T-helper 2 cell (primary cell): ENCODE results near the gene ASTL.
"Not testable (repeated sequence)": the region's sequence is repeated elsewhere in the genome, so short reads cannot be mapped to it uniquely, and the experiment has no call there.

Source experiments
- DNase-seq, 5 experiments: peaks; one replicate each; pipeline versions ENCODE4 v3.0.0 to v3.0.0-alpha.2; 2012 to 2022

ASTL gene

DNA sequence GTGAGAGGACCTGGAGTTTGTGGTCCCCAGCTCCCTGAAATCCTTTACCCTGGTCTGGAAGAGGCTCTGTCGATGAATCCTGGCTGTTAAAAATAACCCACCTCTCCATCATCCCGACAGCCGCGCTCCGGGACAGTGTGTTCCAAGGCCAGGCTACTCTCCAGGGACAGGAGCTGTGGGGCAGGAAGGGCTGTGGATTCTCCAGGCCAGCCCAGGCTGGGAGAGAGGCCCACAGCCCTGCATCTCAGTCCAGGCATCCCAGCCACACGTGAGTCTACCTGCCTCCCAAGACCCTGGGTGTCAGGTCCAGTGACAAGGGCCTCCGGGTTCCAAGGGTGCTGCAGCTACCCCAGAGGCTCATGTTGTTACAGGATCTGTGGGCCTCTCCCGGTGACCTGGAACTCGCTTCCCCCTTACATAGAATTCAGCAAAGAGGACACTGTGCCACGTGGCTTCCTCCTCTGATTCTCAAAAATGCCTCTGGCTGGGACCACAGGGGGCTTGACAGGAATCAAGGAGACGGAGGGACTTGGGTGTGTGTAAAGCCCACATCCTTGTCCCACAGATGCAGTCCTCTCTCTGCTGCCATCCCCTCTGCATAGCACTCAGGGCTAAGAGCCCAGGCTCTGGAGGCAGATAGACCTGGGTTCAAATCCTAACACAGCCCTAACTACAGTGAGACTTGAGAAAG is 39.3 kb downstream of the ASTL start:
- DNase-seq: peak in 1 of 5 experiments; percentile 1

GRCh38 chr2:96097951-96098823 is 40.1 kb downstream of the ASTL start:
- peak in 1 of 5 experiments; percentile 3 for DNase-seq

- DNase-seq: no peak
Observed at GRCh38 chr2:96097441-96097840, 40.9 kb downstream of the ASTL start.

DNA sequence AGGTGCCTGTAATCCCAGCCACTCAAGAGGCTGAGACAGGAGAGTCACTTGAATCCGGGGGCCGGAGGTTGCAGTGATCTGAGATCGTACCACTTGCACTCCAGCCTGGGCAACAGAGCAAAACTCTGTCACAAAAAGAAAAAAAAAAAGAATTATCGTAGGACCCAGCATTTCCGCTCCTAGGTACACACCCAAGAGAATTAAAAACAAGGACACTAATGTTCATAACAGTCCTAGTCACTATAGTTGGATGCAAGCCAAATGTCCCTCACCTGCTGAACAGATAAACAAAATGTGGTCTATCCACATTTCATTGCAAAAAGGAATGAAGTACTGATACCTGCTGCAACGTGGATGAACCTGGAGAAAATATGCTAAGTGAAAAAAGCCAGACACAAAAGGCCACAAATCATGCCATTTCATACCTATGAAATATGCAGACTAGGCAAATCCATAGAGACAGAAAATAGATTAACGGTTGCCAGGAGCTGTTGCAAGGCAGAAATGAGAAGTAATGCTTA is 43.1 kb downstream of the ASTL start:
- DNase-seq: no peak

- no peak for DNase-seq
Observed at GRCh38 chr2:96093528-96093927, 44.8 kb downstream of the ASTL start.

GRCh38 chr2:96092951-96093350 is 45.4 kb downstream of the ASTL start:
- no peak for DNase-seq

GRCh38 chr2:96092573-96092877 is 45.8 kb downstream of the ASTL start:
- no peak for DNase-seq

DNA sequence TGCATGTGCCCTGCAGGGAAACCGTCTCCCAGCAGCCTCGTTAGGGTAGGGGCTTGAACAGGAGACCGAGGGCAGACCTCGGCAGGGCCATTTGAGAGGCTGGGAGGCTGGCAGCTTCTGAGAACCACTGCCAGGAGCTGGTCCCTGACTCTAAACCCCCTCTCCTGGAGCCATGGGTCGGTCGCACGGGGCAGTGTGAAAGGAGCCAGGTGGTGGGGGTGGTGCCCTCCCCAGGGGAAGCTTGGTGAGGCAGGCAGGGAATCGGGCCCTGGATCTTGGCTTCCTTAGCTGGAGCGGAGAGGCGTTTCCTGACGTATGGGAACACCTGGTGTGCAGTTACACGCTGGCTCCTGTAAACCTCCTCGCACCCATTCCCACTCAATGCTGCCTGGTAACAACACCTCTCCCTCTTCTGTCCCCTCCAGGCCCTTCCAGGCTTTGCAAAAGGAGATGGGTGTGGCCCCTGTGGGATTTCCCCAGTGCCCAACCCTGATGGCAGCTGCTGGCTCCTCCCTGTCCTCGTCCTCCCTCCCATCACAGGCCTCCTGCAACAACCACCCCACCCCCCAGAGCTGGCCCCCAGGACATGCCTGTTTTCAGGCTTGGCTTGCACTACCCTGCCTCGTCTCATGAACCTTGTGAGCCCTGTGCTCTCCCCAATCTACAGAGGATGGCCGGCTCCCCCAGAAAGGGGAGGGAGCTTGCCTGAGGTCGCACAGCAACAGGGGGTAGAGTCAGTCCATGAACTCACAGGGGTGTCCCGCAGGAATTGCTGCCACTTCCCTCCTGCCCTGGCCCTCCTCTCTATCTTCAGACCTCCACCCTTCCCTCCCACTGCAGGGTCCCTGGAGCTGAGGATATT is 46.4 kb downstream of the ASTL start:
- no peak for DNase-seq

DNA sequence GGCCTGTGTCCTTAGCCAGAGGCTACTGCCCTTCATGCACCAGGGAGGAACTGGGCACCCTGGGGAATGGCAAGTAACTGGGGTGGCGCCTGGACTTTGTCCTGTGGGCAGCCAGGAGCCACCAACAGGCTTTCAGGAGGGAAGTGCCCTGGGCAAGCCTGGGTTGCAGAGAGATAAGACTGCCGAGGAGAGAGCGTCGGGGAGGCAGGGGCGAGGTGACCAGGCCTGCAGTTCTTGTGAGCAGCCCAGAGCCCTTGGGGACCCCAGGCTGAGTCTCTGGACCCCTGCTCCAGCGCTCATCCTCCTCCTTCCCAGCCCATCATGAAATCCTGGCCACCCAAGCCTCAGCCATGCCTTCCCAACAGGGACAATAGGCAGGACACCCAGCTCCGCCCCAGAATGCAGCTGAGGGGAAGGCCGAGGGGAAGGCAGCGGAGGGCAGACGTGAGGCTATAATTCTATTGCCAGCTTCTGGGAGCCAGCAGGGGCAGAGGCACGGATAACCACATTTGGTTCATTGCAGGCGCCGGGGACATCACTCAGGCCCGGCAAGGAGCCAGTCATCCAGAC is 47.1 kb downstream of the ASTL start:
- no peak for DNase-seq

DNA sequence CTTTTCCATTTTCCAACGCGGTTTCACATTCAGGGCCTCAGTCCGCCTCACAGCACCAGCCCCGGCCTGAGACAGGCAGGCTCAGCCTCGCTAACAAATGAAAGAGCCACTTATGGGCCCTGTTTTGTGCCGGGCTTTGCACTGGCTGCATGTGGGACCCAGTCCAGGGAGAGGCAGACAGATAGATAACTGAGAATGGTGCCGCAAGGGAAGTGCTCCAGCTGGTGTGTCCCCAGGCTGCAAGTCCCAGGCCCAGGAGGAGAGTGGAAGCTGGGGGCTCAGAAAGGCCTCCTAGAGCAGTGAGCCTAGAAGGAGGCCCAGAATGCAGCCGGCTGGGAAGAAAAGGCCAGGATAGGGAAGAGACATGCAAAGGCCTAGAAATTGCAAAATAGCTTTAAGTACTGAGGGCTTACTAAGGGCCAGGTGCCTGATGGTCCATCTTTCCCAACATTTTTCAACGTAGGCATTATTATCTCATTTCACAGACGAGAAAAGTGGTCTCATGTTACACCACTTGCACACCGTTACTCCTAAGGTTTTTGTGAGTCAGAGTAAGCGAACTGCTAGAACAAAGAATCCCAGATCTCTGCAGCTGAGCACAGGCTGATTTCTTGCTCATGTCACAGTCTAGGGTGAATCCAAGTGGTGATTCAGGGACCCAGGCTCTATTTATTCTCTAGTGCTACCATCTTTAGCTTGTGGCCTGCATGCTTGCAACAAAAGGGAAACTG is 47.9 kb downstream of the ASTL start:
- DNase-seq: no peak

GRCh38 chr2:96089356-96090195 is 48.7 kb downstream of the ASTL start:
- no peak for DNase-seq

DNA sequence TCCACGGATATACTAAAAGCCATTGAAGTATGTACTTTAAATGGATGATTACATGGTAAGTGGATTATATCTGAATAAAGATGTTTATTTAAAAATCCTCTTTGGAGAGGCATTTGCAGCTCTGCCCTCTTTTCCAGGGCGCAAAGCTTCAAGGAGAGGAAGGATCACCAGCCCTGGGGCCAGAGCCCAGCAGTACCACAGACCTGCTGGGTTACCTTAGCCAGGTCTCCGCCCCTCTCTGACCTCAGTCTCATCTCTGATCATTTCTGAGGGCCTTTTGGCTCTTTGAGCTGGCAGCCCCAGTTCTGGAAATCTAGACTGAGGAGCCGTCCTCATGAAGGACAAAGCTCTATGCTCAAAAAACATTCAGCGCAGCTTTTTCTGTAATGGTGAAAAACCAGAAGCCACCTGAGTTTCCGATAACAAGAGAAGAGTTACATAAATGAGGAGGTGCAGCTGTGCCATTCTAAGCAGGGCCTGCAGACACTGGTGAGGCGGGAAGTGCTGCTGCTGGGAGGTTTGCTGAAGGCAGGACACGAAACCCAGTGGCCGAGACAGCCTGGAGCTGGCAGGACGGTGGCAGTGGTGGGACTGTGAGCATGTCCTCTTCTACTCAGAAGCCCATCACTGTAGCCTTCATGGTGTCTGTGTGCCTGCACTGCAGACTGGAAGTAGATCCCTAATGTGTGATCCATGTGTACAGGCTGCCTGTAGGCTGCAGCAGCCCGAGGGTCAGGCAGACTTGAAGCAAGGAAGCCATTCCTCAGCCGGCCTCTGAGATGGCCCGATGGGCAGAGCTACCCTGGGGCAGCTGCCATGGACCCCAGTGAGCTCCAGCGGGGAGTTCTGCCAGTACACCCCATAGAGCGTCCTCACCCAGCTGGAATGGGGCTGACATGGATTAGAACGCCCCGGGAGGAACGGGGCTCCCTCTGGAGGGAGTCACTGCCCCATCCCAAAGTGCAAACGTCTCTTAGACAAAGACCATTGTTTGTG is 49.7 kb downstream of the ASTL start:
- no peak for DNase-seq

DNA sequence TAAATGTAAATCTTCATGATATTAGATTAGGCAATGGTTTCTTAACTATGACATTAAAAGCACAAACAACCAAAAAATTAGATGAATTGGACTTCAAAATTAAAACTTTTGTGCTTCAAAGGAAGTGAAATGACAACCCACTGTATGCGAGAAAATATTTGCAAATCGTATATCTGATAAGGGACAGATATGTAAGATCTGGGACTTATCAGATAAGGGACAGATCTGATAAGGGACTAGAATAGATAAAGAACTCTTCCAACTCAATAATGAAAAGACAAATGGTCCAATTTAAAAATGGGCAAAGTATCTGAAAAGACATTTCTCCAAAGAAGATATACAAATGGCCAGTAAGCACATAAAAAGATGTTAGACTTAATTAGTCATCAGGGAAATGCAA is 51.2 kb downstream of the ASTL start:
- no peak for DNase-seq

DNA sequence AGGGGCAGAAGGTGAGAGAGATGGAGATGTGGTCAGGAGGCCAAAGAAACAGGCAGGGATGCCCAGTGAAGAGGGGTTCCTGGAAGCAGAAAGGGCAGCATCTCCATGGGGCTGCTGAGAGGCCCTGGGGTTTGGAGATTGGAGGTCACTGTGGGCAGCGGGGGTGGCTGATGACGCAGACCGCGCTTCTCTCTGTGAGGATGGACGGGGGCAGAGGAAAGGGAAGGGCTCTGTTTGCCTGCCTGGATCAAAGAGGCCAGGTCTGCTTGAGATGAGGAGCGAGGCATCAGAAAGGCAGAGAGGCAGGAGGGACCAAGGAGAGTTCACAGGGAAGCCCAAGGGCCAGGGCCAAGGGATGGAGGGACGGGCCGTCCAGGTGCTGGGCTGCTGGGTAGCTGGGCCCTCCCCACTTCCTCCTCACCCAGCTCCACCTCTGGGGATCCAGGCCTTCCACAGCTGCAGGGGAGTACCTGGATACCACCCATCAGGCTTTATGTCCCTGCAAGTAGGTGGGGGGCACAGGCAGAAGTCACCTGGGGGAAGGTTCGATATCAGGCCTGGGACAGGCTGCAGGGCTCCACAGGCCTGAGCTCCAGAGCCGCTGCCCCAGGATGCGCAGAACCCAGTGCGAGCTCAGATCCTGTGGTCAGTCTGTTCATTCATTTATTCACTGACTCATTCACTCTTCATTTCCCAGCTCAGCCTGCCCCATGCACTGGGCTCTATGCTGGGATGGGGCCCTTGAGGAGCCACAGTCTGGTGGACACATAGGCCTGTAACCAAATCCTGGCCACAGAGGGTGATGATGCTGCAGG is 52.6 kb downstream of the ASTL start:
- no peak for DNase-seq

- DNase-seq: not testable (repeated sequence)
Observed at GRCh38 chr2:96084858-96085518, 53.3 kb downstream of the ASTL start.

DNA sequence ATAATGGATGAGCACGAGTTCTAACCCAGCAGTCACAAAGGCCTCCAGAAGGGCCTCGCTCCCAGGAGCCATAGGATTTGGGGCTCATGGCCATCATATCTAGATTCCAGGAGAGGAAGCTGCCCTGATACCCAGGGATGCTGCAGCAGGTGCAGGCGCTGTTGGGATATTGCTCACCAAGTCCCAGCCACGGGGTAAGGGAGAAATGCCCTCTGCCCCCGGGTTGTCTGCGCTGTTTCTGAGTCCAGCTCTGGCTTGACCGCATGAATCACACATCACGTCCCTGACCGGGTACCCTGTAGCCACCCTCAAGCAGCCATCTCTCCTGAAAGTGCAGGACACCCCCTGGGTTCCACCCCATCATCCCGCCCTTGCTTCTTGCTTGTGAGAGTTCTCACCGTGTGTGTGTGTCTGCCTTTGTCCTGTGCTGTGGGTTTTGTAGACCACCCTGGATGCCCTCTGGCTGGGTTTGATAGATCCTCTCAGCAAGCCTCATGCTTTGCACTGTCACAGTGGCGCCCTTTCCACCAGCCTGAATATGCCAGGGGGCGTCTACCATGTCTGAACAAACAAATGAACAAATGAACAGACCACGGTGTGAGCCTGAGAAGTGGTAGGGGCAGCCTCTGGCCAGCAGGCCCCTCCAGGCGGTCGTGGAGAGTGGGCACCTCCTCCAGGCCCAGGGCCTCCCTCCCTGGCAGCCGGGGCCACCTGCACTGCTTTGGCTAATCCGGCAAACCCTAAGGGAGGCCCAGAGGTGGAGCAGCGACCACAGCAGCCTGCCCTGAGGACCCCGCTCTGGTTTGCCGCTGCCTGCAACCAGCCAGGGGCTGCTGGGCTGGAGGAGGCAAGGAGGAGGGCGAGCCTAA is 54.1 kb downstream of the ASTL start:
- DNase-seq: no peak
